ENCODE results near the gene NLRC5.

NLRC5 gene

GRCh38 chr16:57133031-57133430, 143.7 kb downstream of the NLRC5 start:
- H3K27me3 Mint-ChIP-seq: no peaks in the 10 kb centered on the region
- peaks cover 83% of the 10 kb centered on the region for H3K4me1 Mint-ChIP-seq
- no peak for ATAC-seq (replicated peaks; ENCODE audit: extremely low read depth, poor library complexity, severe bottlenecking)
- H3K36me3 Mint-ChIP-seq (ENCODE audit: insufficient read depth): peaks cover 10% of the 10 kb centered on the region
- H3K9me3 Mint-ChIP-seq: no peaks in the 10 kb centered on the region
- H3K4me3 Mint-ChIP-seq: peak overlapping the region; percentile 80
- no peak for DNase-seq (ENCODE audit: low spot score in 2 of 2)
- peak overlapping the region; percentile 90 for H3K27ac Mint-ChIP-seq (ENCODE audit: low read depth)
